Breast epithelium (tissue), 3 donors: ENCODE data around the gene KLC3.

Experiments used
- POLR2A ChIP-seq: fragments of 450-650 bp; IDR thresholded peaks from one replicate; pipeline ENCODE4 v1.6.1; 2016; ENCODE audit warnings: antibody characterized with exemption, mild to moderate bottlenecking, moderate library complexity
- TF ChIP-seq, protein P1 (sequence below), 3 donors: fragments of 450-650 bp; IDR thresholded peaks; one replicate each; pipeline ENCODE4 v1.5.1; 2016 to 2017; ENCODE audit warnings: antibody characterized with exemption in 3 of 3, mild to moderate bottlenecking in 3 of 3, moderate library complexity in 3 of 3

- TF ChIP-seq, protein P1, sequence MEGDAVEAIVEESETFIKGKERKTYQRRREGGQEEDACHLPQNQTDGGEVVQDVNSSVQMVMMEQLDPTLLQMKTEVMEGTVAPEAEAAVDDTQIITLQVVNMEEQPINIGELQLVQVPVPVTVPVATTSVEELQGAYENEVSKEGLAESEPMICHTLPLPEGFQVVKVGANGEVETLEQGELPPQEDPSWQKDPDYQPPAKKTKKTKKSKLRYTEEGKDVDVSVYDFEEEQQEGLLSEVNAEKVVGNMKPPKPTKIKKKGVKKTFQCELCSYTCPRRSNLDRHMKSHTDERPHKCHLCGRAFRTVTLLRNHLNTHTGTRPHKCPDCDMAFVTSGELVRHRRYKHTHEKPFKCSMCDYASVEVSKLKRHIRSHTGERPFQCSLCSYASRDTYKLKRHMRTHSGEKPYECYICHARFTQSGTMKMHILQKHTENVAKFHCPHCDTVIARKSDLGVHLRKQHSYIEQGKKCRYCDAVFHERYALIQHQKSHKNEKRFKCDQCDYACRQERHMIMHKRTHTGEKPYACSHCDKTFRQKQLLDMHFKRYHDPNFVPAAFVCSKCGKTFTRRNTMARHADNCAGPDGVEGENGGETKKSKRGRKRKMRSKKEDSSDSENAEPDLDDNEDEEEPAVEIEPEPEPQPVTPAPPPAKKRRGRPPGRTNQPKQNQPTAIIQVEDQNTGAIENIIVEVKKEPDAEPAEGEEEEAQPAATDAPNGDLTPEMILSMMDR (IDR thresholded peaks at IDR 0.05) = no peak
- TF ChIP-seq POLR2A = no peak
These were observed 18.7 kb upstream of the KLC3 start for GRCh38 chr19:45321848-45322247.
